Mammary epithelial cell (primary cell): ENCODE measurements around the gene GADD45G.

Experiments
- CTCF ChIP-seq, 2 donors: IDR thresholded peaks in 1 of 2; conservative IDR thresholded peaks in 1 of 2; 2 replicates each; pipeline ENCODE4 v1.5.1; 2011 to 2012; ENCODE audit warnings: inconsistent platforms in 2 of 2, low read length in 2 of 2, mild to moderate bottlenecking in 2 of 2, control low read depth in 1 of 2, low read depth in 1 of 2; ENCODE audit not compliant: insufficient read depth in 1 of 2; ENCODE audit errors: extremely low read depth in 1 of 2
- EZH2 ChIP-seq: IDR thresholded peaks from 2 replicates; pipeline ENCODE4 v1.6.1; 2012; ENCODE audit warnings: low read length, inconsistent platforms, borderline replicate concordance

- no peak for TF ChIP-seq CTCF (conservative IDR thresholded peaks at IDR 0.05 in 1 of 2, IDR thresholded peaks at IDR 0.05 in 1 of 2; ENCODE audit: extremely low read depth in 1 of 2, insufficient read depth in 1 of 2, low read depth in 1 of 2, low read length in 2 of 2)
- TF ChIP-seq EZH2 = no peak
Measured at GRCh38 chr9:89646189-89646939, 41.6 kb downstream of the GADD45G start.
